Stimulated activated naive CD8-positive, alpha-beta T cell treated with anti-CD3 and anti-CD28 coated beads, Interleukin-15, Interleukin-2, amounts not matched to agents 100 ng/mL and 50 ng/mL, for 24 hours (primary cell): ENCODE data around the gene GLTP.
"Not testable (repeated sequence)": the region's sequence is repeated elsewhere in the genome, so short reads cannot be mapped to it uniquely, and the experiment has no call there.

ENCODE experiments used
- H3K27ac Mint-ChIP-seq: one replicate; pipeline ENCODE4 v1.8.0; 2021; ENCODE audit warnings: mild to moderate bottlenecking, mixed read lengths
- H3K27me3 Mint-ChIP-seq: one replicate; pipeline ENCODE4 v1.8.0; 2021; ENCODE audit warnings: mixed read lengths
- H3K36me3 Mint-ChIP-seq: one replicate; pipeline ENCODE4 v1.8.0; 2021; ENCODE audit warnings: low read depth, mixed read lengths
- H3K4me1 Mint-ChIP-seq: one replicate; pipeline ENCODE4 v1.8.0; 2021; ENCODE audit warnings: low read depth, mixed read lengths
- H3K4me3 Mint-ChIP-seq: one replicate; pipeline ENCODE4 v1.8.0; 2021; ENCODE audit warnings: mild to moderate bottlenecking, mixed read lengths
- H3K9me3 Mint-ChIP-seq: one replicate; pipeline ENCODE4 v1.8.0; 2021; ENCODE audit warnings: mixed read lengths

The GLTP gene

DNA sequence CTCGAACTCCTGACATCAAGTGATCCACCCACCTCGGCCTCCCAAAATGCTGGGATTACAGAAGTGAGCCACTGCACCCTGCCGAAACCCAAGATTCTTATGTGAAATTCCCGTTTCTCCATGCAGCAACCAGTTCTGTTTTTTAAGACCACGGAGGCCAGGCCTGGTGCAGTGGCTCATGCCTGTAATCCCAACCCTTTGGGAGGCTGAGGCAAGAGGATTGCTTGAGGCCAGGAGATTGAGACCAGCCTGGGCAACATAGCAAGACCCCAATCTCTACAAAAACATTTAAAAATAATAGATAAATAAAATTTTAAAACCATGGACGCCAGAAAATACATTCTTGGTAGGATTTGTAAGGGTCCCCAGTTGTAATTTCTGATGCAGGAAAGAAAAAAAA lies 29.8 kb downstream of the GLTP start:
- H3K4me3 Mint-ChIP-seq: not testable (repeated sequence)

DNA sequence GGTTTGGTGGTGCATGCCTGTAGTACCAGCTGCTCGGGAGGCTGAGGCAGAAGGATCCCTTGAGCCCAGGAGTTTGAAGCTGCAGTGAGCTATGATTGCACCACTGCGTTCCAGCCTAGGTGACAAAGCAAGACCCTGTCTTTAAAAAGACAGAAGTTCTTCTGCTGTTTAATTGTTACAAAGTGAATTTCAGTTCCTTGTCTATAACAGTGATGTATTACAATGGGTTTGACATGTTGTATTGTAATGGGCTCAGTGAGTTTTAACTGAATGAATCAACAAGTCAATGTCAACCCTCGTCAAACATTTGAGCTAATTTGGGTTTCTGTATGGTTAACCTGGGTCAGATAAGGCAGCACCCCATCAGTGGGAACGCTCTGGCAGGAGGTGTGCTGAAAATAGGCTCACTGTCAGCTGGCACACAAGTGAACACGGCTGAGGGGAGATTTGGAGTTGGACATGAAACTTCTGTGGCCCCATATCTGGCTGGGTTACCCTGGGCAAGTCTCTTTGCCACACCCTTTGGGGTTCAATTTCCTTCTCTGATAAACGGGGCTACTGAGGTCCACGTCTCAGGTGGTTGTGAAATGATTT lies 33.1 kb downstream of the GLTP start:
- H3K27me3 Mint-ChIP-seq: no peaks in the 10 kb centered on the region
- no peaks in the 10 kb centered on the region for H3K9me3 Mint-ChIP-seq
- no peak overlapping the region for H3K27ac Mint-ChIP-seq
- H3K36me3 Mint-ChIP-seq: peaks cover 5% of the 10 kb centered on the region
- no peak overlapping the region for H3K4me3 Mint-ChIP-seq
- H3K4me1 Mint-ChIP-seq: peaks cover 4% of the 10 kb centered on the region

More for the DNA sequence above, 29.8 kb downstream of the GLTP start:
- not testable (repeated sequence) for H3K27me3 Mint-ChIP-seq, H3K27ac Mint-ChIP-seq, H3K4me1 Mint-ChIP-seq, H3K36me3 Mint-ChIP-seq, H3K9me3 Mint-ChIP-seq

GRCh38 chr12:109845824-109846205 lies 34.5 kb downstream of the GLTP start:
- Mint-ChIP-seq H3K9me3 (no peaks in the 10 kb centered on the region), H3K36me3 (no peaks in the 10 kb centered on the region), H3K27ac (no peak overlapping the region), H3K27me3 (no peaks in the 10 kb centered on the region), H3K4me3 (peak overlapping the region; percentile 10), H3K4me1 (peaks cover 4% of the 10 kb centered on the region)

DNA sequence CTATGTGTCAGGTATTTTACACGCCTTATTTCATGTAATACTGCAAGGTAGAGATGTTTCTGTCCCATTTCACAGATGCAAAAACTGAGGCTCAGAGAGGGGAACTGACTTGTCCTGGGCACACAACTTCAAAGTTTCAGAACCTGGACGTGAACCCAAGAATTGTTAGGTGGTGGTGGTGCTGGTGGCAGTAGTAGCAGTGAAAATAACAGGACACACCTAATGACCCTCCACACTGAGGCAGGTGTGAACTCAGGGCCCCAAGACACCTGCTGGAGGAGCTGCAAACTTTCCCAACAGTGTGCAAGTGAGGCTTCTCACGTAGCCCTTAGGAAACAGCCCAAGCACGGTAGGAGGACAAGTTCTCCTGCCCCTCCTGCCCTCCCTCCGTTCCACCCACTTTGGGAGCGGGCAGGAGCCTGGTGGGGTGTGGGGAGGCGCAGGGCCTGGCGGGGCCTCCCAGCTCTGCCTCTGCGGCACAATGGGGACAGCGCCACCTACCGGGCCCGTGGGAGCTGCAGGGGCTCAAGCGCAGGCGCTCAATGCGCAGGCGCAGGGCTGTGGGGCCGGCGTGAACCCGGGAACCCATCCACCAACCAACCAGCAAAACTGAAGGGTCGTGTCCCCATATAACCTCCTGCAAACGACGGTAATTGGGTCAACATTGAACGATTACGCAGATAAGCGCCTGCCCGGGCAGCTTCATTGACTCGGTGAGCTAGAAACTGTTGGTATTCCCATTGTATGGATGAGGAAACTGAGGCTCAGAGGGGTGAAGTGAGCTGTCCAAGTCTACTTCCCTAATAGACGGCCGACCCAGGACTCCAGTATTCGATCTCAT lies 35.1 kb downstream of the GLTP start:
- H3K4me1 Mint-ChIP-seq: peaks cover 4% of the 10 kb centered on the region
- H3K4me3 Mint-ChIP-seq: peak overlapping the region; percentile 10
- no peaks in the 10 kb centered on the region for H3K27me3 Mint-ChIP-seq
- no peak overlapping the region for H3K27ac Mint-ChIP-seq
- H3K36me3 Mint-ChIP-seq: no peaks in the 10 kb centered on the region
- H3K9me3 Mint-ChIP-seq: no peaks in the 10 kb centered on the region

DNA sequence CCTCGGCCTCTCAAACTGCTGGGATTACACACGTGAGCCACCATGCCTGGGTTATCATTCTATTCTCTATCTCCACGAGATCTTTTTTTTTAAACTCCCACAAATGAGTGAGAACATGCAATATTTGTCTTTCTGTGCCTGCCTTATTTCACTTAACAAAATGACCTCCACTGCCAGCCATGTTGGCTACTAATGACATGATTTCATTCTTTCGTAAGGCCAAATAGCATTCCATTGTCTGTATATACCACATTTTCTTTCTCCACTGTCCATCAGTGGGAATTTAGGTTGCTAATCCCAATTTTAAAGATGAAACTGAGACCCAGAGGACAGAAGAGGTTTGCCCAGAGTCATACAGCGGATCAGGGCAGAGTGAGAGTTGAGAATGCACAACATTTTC lies 36.2 kb downstream of the GLTP start:
- no peak overlapping the region for H3K27ac Mint-ChIP-seq
- H3K4me3 Mint-ChIP-seq: no peak overlapping the region
- no peaks in the 10 kb centered on the region for H3K36me3 Mint-ChIP-seq
- peaks cover 4% of the 10 kb centered on the region for H3K4me1 Mint-ChIP-seq
- H3K27me3 Mint-ChIP-seq: no peaks in the 10 kb centered on the region
- no peaks in the 10 kb centered on the region for H3K9me3 Mint-ChIP-seq

GRCh38 chr12:109842021-109842420 lies 38.3 kb downstream of the GLTP start:
- Mint-ChIP-seq H3K4me3 (no peak overlapping the region), H3K9me3 (no peaks in the 10 kb centered on the region), H3K27me3 (no peaks in the 10 kb centered on the region), H3K36me3 (no peaks in the 10 kb centered on the region), H3K27ac (no peak overlapping the region), H3K4me1 (peaks cover 4% of the 10 kb centered on the region)

DNA sequence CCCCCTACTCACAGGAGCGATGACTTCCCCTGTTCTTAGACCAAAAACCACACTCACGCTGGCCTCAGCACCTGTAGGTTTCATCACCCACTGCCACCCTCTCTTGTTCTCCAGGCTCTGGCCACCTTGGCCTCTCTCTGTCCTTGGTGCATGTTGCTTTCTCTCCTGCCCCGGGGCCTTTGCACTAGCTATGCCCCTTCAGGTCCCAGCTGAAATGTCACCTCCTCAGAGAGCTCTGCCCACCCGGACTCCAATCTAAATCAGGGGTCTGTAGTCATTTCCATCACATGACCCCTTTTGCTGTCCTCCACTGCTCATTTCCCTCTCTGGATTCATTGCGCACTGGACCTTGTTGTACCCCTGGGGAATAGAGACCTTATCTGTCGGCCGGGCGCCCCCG lies 39.0 kb downstream of the GLTP start:
- H3K36me3 Mint-ChIP-seq: no peaks in the 10 kb centered on the region
- no peak overlapping the region for H3K4me3 Mint-ChIP-seq
- no peaks in the 10 kb centered on the region for H3K27me3 Mint-ChIP-seq
- no peak overlapping the region for H3K27ac Mint-ChIP-seq
- no peaks in the 10 kb centered on the region for H3K9me3 Mint-ChIP-seq
- H3K4me1 Mint-ChIP-seq: peaks cover 4% of the 10 kb centered on the region

DNA sequence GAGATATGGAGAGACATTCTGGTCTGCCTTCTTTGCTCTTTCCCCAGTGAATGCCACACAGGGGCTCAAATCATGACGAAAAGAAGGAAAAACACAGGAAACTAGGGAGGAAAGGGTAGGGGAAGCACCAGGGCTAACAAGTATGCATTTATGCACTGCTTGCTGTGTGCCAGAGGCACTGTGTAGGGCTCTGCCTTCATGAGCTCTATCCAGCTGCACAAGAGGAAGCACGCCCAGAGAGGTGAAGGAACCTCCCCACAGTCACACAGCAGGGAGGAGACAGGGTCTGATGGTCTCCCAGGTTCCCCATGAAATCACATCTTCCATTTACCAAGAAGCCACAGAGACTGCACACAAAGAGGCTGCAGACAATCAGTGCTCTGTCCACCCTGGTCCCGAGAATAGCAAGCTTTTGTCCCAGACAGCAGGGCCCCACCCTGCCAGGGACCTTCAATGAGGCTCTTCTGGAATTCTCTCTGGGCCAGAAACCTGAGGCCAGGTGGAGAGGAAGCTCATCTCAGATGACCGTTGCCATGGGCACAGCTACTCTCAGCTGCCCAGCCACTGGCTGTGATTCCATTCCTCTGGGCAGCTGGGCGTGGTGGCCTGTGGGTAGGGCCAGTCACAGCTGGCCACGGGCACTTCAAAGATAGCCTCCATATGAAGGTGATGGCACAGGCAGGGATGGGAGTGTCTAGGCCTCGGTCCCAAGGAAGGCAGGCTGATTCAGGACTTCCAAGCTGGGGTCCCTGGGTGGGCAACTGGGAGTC lies 39.9 kb downstream of the GLTP start:
- Mint-ChIP-seq H3K27me3 (no peaks in the 10 kb centered on the region), H3K4me3 (no peak overlapping the region), H3K27ac (no peak overlapping the region), H3K36me3 (no peaks in the 10 kb centered on the region), H3K9me3 (no peaks in the 10 kb centered on the region), H3K4me1 (peaks cover 4% of the 10 kb centered on the region)

GRCh38 chr12:109839444-109839843 lies 40.9 kb downstream of the GLTP start:
- no peaks in the 10 kb centered on the region for H3K27me3 Mint-ChIP-seq
- no peaks in the 10 kb centered on the region for H3K4me1 Mint-ChIP-seq
- H3K27ac Mint-ChIP-seq: no peak overlapping the region
- H3K4me3 Mint-ChIP-seq: no peak overlapping the region
- no peaks in the 10 kb centered on the region for H3K36me3 Mint-ChIP-seq
- H3K9me3 Mint-ChIP-seq: no peaks in the 10 kb centered on the region

DNA sequence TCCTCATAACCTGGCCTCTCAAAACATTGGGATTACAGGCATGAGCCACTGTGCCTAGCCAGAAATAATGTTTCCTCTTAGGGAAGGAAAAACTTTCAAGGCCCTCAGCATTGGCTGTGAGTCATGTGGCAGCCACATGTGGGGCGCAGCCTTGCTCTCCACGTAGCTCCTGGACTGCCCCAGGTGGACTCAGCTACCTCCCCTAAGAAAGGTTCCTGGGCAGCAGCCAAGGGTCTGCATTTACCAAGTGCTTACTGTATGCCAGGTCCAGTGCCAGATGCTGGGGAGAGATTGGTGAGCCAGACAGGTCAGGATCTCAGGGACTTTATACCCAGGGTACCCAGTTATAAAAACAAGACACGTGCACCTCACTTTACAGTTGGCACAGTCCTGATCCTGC lies 43.4 kb downstream of the GLTP start:
- Mint-ChIP-seq H3K27ac (no peak overlapping the region), H3K27me3 (peaks cover 7% of the 10 kb centered on the region), H3K4me3 (no peak overlapping the region), H3K4me1 (peaks cover 4% of the 10 kb centered on the region), H3K9me3 (no peaks in the 10 kb centered on the region), H3K36me3 (no peaks in the 10 kb centered on the region)

DNA sequence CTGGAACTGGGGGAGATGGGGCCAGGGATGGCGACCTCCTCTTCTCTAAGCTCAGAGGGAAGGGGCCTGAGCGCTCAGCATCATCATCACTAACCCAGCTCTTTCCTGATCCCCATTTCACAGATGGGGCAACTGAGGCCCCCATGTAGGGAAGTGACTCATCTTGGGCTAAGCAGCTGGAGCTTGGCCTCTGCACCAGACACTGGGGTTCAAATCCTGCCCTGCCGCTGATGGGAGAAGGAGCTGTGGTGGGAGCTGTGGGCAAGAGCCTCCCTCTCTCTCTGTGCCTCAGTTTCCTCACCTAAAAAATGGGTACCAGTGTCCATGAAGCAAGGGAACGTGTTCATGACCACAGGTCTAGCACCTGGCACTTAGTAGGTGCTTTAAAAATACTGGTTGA lies 44.5 kb downstream of the GLTP start:
- H3K27me3 Mint-ChIP-seq: peaks cover 17% of the 10 kb centered on the region
- no peak overlapping the region for H3K4me3 Mint-ChIP-seq
- H3K9me3 Mint-ChIP-seq: no peaks in the 10 kb centered on the region
- peaks cover 4% of the 10 kb centered on the region for H3K4me1 Mint-ChIP-seq
- no peak overlapping the region for H3K27ac Mint-ChIP-seq
- no peaks in the 10 kb centered on the region for H3K36me3 Mint-ChIP-seq

- Mint-ChIP-seq H3K27me3 (peaks cover 21% of the 10 kb centered on the region), H3K27ac (no peak within 1 kb of the TSS), H3K4me1 (peaks cover 4% of the 10 kb centered on the region), H3K4me3 (no peak within 1 kb of the TSS), H3K9me3 (no peaks in the 10 kb centered on the region), H3K36me3 (no peaks in the 10 kb centered on the region)
These were observed 46.8 kb downstream of the GLTP start, which contains the start of gene TRPV4 for GRCh38 chr12:109833307-109834189. Gene TRPV4 (minus strand): TSS chr12:109833398. CDS start chr12:109814796, 18,602 bp downstream.

DNA sequence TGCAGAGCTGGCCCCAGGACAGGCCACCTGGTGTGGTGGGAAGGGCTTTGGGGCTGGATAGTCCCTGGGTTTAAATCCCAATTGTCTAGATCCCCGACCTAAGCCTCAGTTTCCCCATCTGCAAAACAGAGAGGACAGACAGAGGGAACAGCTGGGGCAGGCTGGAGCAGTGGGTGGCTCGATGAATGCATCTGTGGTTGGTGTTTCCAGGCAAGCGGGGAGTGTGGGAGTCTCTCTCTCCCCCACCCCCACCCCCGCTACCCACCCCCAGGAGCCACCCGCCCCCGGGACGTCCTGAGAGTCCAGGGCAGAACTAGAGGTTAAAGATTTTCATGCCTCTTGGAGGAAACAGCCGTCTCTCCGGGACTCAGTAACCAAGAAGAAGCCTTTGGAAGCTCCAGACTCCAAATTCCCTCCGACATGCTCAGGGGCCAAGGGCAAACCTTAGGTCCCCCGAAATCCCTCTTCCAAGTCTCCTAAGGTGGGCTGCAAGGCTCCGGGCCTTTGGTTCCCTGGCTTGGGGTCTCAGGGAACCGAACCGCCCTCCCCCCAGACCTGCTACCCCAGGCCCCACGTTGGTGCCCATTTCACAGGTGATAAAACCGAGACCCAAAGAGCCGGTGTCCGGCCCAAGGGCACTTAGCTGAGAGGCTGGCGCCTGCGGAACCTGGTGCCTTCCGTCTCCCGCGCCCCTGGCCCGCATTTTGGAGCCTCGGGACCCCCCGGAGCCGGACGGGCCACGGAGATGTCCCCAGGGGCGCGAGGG lies 47.6 kb downstream of the GLTP start:
- Mint-ChIP-seq H3K27me3 (peaks cover 21% of the 10 kb centered on the region), H3K36me3 (no peaks in the 10 kb centered on the region), H3K4me1 (peaks cover 4% of the 10 kb centered on the region), H3K27ac (no peak overlapping the region), H3K9me3 (no peaks in the 10 kb centered on the region), H3K4me3 (no peak overlapping the region)

DNA sequence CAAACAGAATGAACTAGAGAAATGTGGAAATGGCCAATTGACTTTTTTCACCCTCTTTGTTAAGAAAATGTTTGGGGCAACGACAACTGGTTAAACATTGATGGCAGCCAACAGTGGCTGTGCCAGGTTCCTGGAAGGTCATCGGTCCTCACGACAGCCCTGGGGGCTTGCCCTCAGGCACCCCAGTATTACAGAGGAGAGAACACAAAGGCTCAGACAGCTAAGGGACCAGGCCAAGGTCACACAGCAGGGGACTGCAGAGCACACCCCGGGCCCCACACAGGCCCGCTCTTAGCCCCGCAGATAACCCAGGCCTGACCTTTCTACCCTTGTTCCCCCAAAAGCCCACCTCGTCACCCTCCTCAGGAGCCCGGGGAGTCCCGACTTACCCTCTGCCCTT lies 48.4 kb downstream of the GLTP start:
- Mint-ChIP-seq H3K27ac (no peak overlapping the region), H3K4me3 (no peak overlapping the region), H3K9me3 (no peaks in the 10 kb centered on the region), H3K4me1 (peaks cover 4% of the 10 kb centered on the region), H3K36me3 (no peaks in the 10 kb centered on the region), H3K27me3 (peaks cover 21% of the 10 kb centered on the region)
